ENCODE data around the gene GNAQ.
"Not testable (repeated sequence)": the region's sequence is repeated elsewhere in the genome, so short reads cannot be mapped to it uniquely, and the experiment has no call there.

The GNAQ gene

GRCh38 chr9:77883846-77884771 lies 147.5 kb downstream of the GNAQ start:
- Histone ChIP-seq H3K36me3 (ENCODE audit: control insufficient read depth, low read length) (no peaks in the 10 kb centered on the region), H3K79me2 (ENCODE audit: control insufficient read depth, low read length) (no peaks in the 10 kb centered on the region), H3K4me2 (ENCODE audit: low read length) (no peak overlapping the region), H3K27ac (ENCODE audit: low read depth, low read length) (no peak overlapping the region), H4K20me1 (ENCODE audit: control insufficient read depth, insufficient read depth, low read depth, low read length) (no peaks in the 10 kb centered on the region), H3K9me2 (replicated peaks; ENCODE audit: control insufficient read depth, low read length) (no peaks in the 10 kb centered on the region), H3K4me3 (ENCODE audit: low read length) (no peak overlapping the region), H3F3A (ENCODE audit: control insufficient read depth, insufficient read depth) (no peaks in the 10 kb centered on the region), H3K4me1 (ENCODE audit: control insufficient read depth, low read length) (no peaks in the 10 kb centered on the region), H3K9me3 (ENCODE audit: control insufficient read depth, insufficient read depth, low read length) (no peaks in the 10 kb centered on the region), H3K27me3 (ENCODE audit: control insufficient read depth, low read length) (0 out of 2 replicates have a peak, but pooled peaks cover 3% of the 10 kb centered on the region)
- TF ChIP-seq CTCF (IDR thresholded peaks at IDR 0.05; ENCODE audit: low read depth, low read length, poor library complexity, severe bottlenecking), result no peak
- TF ChIP-seq EZH2phosphoT487 (IDR thresholded peaks at IDR 0.05; ENCODE audit: borderline replicate concordance, low read length), result no peak

GRCh38 chr9:77883133-77883532 lies 148.5 kb downstream of the GNAQ start:
- H3K4me2 ChIP-seq (ENCODE audit: low read length), result no peak overlapping the region
- no peak overlapping the region for H3K27ac ChIP-seq (ENCODE audit: low read depth, low read length)
- H3F3A ChIP-seq (ENCODE audit: control insufficient read depth, insufficient read depth), result no peaks in the 10 kb centered on the region
- H3K27me3 ChIP-seq (ENCODE audit: control insufficient read depth, low read length), result 0 out of 2 replicates have a peak, but pooled peaks cover 3% of the 10 kb centered on the region
- no peak overlapping the region for H3K4me3 ChIP-seq (ENCODE audit: low read length)
- H3K4me1 ChIP-seq (ENCODE audit: control insufficient read depth, low read length), result no peaks in the 10 kb centered on the region
- no peaks in the 10 kb centered on the region for H3K79me2 ChIP-seq (ENCODE audit: control insufficient read depth, low read length)
- TF ChIP-seq CTCF (IDR thresholded peaks at IDR 0.05; ENCODE audit: low read depth, low read length, poor library complexity, severe bottlenecking), result no peak
- no peak for TF ChIP-seq EZH2phosphoT487 (IDR thresholded peaks at IDR 0.05; ENCODE audit: borderline replicate concordance, low read length)
- H3K36me3 ChIP-seq (ENCODE audit: control insufficient read depth, low read length), result no peaks in the 10 kb centered on the region
- H3K9me2 ChIP-seq (replicated peaks; ENCODE audit: control insufficient read depth, low read length), result no peaks in the 10 kb centered on the region
- H3K9me3 ChIP-seq (ENCODE audit: control insufficient read depth, insufficient read depth, low read length), result no peaks in the 10 kb centered on the region
- H4K20me1 ChIP-seq (ENCODE audit: control insufficient read depth, insufficient read depth, low read depth, low read length), result no peaks in the 10 kb centered on the region

DNA sequence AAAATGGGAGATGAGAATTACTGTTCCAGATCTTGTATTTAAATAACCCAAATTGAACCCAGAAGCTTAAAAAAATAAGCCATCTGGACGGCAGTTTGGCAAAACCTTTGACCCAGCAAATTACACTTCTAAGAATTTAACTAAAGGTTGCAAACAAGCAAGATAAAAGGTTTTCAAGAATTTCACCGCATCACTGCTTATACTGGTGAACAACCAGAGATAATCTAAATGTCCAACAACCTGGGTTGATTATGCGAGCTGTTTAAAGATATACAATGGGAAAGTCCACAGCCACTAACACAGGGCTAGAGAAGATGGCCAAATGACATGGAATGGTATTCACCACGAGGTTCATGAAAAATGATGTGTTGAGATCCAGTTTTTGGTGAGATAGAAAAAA lies 149.3 kb downstream of the GNAQ start:
- Histone ChIP-seq H3K79me2 (ENCODE audit: control insufficient read depth, low read length) (no peaks in the 10 kb centered on the region), H3K27me3 (ENCODE audit: control insufficient read depth, low read length) (0 out of 2 replicates have a peak, but pooled peaks cover 3% of the 10 kb centered on the region), H3K4me3 (ENCODE audit: low read length) (no peak overlapping the region), H3K9me2 (replicated peaks; ENCODE audit: control insufficient read depth, low read length) (no peaks in the 10 kb centered on the region), H3F3A (ENCODE audit: control insufficient read depth, insufficient read depth) (no peaks in the 10 kb centered on the region), H3K4me2 (ENCODE audit: low read length) (no peak overlapping the region), H3K27ac (ENCODE audit: low read depth, low read length) (no peak overlapping the region), H4K20me1 (ENCODE audit: control insufficient read depth, insufficient read depth, low read depth, low read length) (no peaks in the 10 kb centered on the region), H3K9me3 (ENCODE audit: control insufficient read depth, insufficient read depth, low read length) (no peaks in the 10 kb centered on the region), H3K4me1 (ENCODE audit: control insufficient read depth, low read length) (no peaks in the 10 kb centered on the region), H3K36me3 (ENCODE audit: control insufficient read depth, low read length) (no peaks in the 10 kb centered on the region)
- TF ChIP-seq EZH2phosphoT487 (IDR thresholded peaks at IDR 0.05; ENCODE audit: borderline replicate concordance, low read length), result no peak
- TF ChIP-seq CTCF (IDR thresholded peaks at IDR 0.05; ENCODE audit: low read depth, low read length, poor library complexity, severe bottlenecking), result no peak

GRCh38 chr9:77881634-77882033 lies 150.0 kb downstream of the GNAQ start:
- not testable (repeated sequence) for H3K27me3 ChIP-seq (ENCODE audit: control insufficient read depth, low read length); H3F3A ChIP-seq (ENCODE audit: control insufficient read depth, insufficient read depth); H3K4me3 ChIP-seq (ENCODE audit: low read length); H3K9me3 ChIP-seq (ENCODE audit: control insufficient read depth, insufficient read depth, low read length); H4K20me1 ChIP-seq (ENCODE audit: control insufficient read depth, insufficient read depth, low read depth, low read length); H3K36me3 ChIP-seq (ENCODE audit: control insufficient read depth, low read length); H3K27ac ChIP-seq (ENCODE audit: low read depth, low read length); H3K79me2 ChIP-seq (ENCODE audit: control insufficient read depth, low read length); H3K9me2 ChIP-seq (replicated peaks; ENCODE audit: control insufficient read depth, low read length); H3K4me1 ChIP-seq (ENCODE audit: control insufficient read depth, low read length); H3K4me2 ChIP-seq (ENCODE audit: low read length)

Measured in DOHH2 (cell line).